ENCODE data around the gene ESR1.
"Not testable (repeated sequence)": the region's sequence is repeated elsewhere in the genome, so short reads cannot be mapped to it uniquely, and the experiment has no call there.

Gene ESR1

GRCh38 chr6:151993364-151993763, 185.9 kb downstream of the ESR1 start:
- no peak for DNase-seq

GRCh38 chr6:151998784-151999183, 191.3 kb downstream of the ESR1 start:
- DNase-seq: no peak

GRCh38 chr6:151999194-151999593, 191.7 kb downstream of the ESR1 start:
- DNase-seq: no peak

GRCh38 chr6:152001408-152001807, 193.9 kb downstream of the ESR1 start:
- no peak for DNase-seq

- no peak for DNase-seq
These were observed 194.8 kb downstream of the ESR1 start for GRCh38 chr6:152002306-152002705.

- DNase-seq: no peak
These were observed 196.6 kb downstream of the ESR1 start for GRCh38 chr6:152004036-152004566.

GRCh38 chr6:152004896-152005295, 197.4 kb downstream of the ESR1 start:
- DNase-seq: no peak

- DNase-seq: no peak
These were observed 201.3 kb downstream of the ESR1 start for GRCh38 chr6:152008779-152009178.

GRCh38 chr6:152012227-152012626, 204.7 kb downstream of the ESR1 start:
- no peak for DNase-seq

- DNase-seq: no peak
These were observed 211.4 kb downstream of the ESR1 start for GRCh38 chr6:152018876-152019275.

GRCh38 chr6:152022303-152022702, 214.8 kb downstream of the ESR1 start:
- no peak for DNase-seq

- DNase-seq: no peak
These were observed 216.1 kb downstream of the ESR1 start for GRCh38 chr6:152023613-152024012.

- DNase-seq: no peak
These were observed 218.8 kb downstream of the ESR1 start for GRCh38 chr6:152026291-152026690.

- DNase-seq: not testable (repeated sequence)
These were observed 219.3 kb downstream of the ESR1 start for GRCh38 chr6:152026744-152027143.

GRCh38 chr6:152033765-152034164, 226.3 kb downstream of the ESR1 start:
- DNase-seq: not testable (repeated sequence)

- no peak for DNase-seq
These were observed 227.1 kb downstream of the ESR1 start for GRCh38 chr6:152034631-152035030.

- DNase-seq: no peak
These were observed 238.6 kb downstream of the ESR1 start for GRCh38 chr6:152046118-152046517.

- DNase-seq: no peak
These were observed 241.4 kb downstream of the ESR1 start for GRCh38 chr6:152048921-152049320.

- DNase-seq: no peak
These were observed 242.0 kb downstream of the ESR1 start for GRCh38 chr6:152049502-152049901.

- DNase-seq: no peak
These were observed 243.1 kb downstream of the ESR1 start for GRCh38 chr6:152050451-152051195.

- no peak for DNase-seq
These were observed 244.6 kb downstream of the ESR1 start for GRCh38 chr6:152052061-152052460.

GRCh38 chr6:152053332-152053731, 245.8 kb downstream of the ESR1 start:
- DNase-seq: no peak

GRCh38 chr6:152054441-152054840, 247.0 kb downstream of the ESR1 start:
- DNase-seq: no peak

GRCh38 chr6:152055517-152055916, 248.0 kb downstream of the ESR1 start:
- DNase-seq: no peak
